CD8-positive, alpha-beta memory T cell (primary cell): ENCODE measurements around the gene PIK3C2B. TPM values are rescaled to one million over a fixed set of nuclear protein-coding genes. Genes with fewer than 3 reads are reported as not detected.

Experiments used
- CTCF ChIA-PET: fragments of 350-600 bp; sonication (Branson Sonifier 250); formaldehyde crosslinking; loops from one replicate; lab custom pipeline; 2021; ENCODE audit warnings: antibody characterized with exemption; lab: Charles Lee
- POLR2A ChIA-PET: fragments of 350-600 bp; sonication (Branson Sonifier 250); formaldehyde crosslinking; loops from one replicate; lab custom pipeline; 2021; ENCODE audit warnings: antibody characterized with exemption; lab: Charles Lee
- DNase-seq, 5 donors: peaks; one replicate each; pipeline versions ENCODE4 v3.0.0 to v3.0.0-alpha.2; 2020 to 2022; ENCODE audit warnings: mixed read lengths in 1 of 5
- H3K27ac ChIP-seq: one replicate; pipeline ENCODE4 v1.7.0; 2013; ENCODE audit warnings: low read depth, mild to moderate bottlenecking, low read length, moderate library complexity
- H3K27me3 ChIP-seq: 2 replicates; pipeline ENCODE4 v1.7.0; 2013; ENCODE audit warnings: low read length, mild to moderate bottlenecking; ENCODE audit not compliant: insufficient read depth, poor library complexity, severe bottlenecking
- H3K36me3 ChIP-seq: 2 replicates; pipeline ENCODE4 v1.7.0; 2013; ENCODE audit warnings: mild to moderate bottlenecking, low read length, moderate library complexity; ENCODE audit not compliant: insufficient read depth
- H3K4me1 ChIP-seq: 2 replicates; pipeline ENCODE4 v1.7.0; 2013; ENCODE audit warnings: mild to moderate bottlenecking, low read length, moderate library complexity; ENCODE audit not compliant: insufficient read depth
- H3K4me3 ChIP-seq: 2 replicates; pipeline ENCODE4 v1.7.0; 2013; ENCODE audit warnings: mild to moderate bottlenecking, low read length
- H3K9me3 ChIP-seq: 2 replicates; pipeline ENCODE4 v1.7.0; 2013; ENCODE audit warnings: mild to moderate bottlenecking, low read length
- H3K27ac Mint-ChIP-seq, 8 donors: one replicate each; pipeline ENCODE4 v1.8.0; 2020 to 2021; ENCODE audit warnings: mixed read lengths in 8 of 8, mild to moderate bottlenecking in 6 of 8, inconsistent platforms in 3 of 8, moderate library complexity in 3 of 8
- H3K27me3 Mint-ChIP-seq, 2 donors: one replicate each; pipeline ENCODE4 v1.8.0; 2020 to 2021; ENCODE audit warnings: mixed read lengths in 2 of 2, mild to moderate bottlenecking in 1 of 2, moderate library complexity in 1 of 2
- H3K36me3 Mint-ChIP-seq, 3 donors: one replicate each; pipeline ENCODE4 v1.8.0; 2020 to 2021; ENCODE audit warnings: mixed read lengths in 3 of 3, inconsistent platforms in 1 of 3, mild to moderate bottlenecking in 1 of 3
- H3K4me1 Mint-ChIP-seq, 3 donors: one replicate each; pipeline ENCODE4 v1.8.0; 2020 to 2021; ENCODE audit warnings: mixed read lengths in 3 of 3, inconsistent platforms in 1 of 3, mild to moderate bottlenecking in 1 of 3
- H3K4me3 Mint-ChIP-seq, 7 donors: one replicate each; pipeline ENCODE4 v1.8.0; 2020 to 2021; ENCODE audit warnings: mixed read lengths in 7 of 7, mild to moderate bottlenecking in 6 of 7, moderate library complexity in 4 of 7, inconsistent platforms in 2 of 7
- H3K9me3 Mint-ChIP-seq, 5 donors: one replicate each; pipeline ENCODE4 v1.8.0; 2020 to 2022; ENCODE audit warnings: mixed read lengths in 5 of 5, mild to moderate bottlenecking in 3 of 5, moderate library complexity in 2 of 5, inconsistent platforms in 1 of 5
- polyA plus RNA-seq: library from polyadenylated mRNA; unstranded; fragments of 300-500 nt; fragmentation: Illumina TruSeq; gene quantifications from one replicate; pipeline ENCODE4 v1.2.3, GENCODE V29; 2021
- total RNA-seq, 2 experiments: library from RNA; stranded (reverse); gene quantifications; one replicate each; pipeline ENCODE4 v1.2.3, GENCODE V29; 2021

The PIK3C2B gene, protein sequence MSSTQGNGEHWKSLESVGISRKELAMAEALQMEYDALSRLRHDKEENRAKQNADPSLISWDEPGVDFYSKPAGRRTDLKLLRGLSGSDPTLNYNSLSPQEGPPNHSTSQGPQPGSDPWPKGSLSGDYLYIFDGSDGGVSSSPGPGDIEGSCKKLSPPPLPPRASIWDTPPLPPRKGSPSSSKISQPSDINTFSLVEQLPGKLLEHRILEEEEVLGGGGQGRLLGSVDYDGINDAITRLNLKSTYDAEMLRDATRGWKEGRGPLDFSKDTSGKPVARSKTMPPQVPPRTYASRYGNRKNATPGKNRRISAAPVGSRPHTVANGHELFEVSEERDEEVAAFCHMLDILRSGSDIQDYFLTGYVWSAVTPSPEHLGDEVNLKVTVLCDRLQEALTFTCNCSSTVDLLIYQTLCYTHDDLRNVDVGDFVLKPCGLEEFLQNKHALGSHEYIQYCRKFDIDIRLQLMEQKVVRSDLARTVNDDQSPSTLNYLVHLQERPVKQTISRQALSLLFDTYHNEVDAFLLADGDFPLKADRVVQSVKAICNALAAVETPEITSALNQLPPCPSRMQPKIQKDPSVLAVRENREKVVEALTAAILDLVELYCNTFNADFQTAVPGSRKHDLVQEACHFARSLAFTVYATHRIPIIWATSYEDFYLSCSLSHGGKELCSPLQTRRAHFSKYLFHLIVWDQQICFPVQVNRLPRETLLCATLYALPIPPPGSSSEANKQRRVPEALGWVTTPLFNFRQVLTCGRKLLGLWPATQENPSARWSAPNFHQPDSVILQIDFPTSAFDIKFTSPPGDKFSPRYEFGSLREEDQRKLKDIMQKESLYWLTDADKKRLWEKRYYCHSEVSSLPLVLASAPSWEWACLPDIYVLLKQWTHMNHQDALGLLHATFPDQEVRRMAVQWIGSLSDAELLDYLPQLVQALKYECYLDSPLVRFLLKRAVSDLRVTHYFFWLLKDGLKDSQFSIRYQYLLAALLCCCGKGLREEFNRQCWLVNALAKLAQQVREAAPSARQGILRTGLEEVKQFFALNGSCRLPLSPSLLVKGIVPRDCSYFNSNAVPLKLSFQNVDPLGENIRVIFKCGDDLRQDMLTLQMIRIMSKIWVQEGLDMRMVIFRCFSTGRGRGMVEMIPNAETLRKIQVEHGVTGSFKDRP (N-terminal part only)
- 10 to 100 TPM; 19.4 to 19.6 TPM for total RNA-seq
- 2.9 TPM for polyA plus RNA-seq

DNA sequence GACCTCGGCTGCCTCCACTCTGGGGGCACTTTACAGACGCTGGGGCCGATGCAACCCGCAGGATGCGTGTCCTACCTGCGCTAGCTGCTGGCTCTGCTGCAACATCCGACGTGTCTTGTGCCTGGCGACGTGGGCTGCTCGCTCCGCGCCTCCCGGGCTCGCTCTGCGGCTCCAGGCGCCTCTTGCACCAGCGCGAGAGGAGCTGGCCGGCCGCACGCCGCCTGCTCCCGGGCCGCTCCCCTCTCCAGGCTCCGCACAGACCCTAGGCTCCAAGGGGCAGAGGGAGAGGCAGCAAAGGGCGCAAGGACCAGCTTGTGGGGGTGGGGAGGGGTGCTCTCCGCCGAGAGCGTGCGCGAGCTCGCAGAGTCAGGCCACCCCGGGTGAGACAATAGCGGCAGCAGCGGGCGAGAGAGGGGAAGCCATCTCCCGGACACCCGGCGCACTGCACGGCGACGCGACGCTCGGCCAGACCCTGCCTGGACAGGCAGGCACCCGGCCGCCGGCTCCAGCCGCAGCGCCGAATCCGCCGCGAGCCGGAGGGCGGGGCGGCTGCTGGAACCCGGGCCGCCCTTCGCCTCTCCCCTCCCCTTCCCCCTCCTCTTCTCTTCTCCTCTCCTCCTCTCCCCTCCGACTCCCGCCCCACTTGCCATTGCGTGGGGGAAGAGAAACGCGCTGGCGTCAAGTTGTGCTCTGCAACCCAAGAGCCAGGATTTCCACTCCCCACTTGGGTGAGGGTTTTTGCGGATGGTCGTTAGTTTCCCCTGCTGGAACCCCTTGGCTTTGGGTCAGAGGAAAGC, at the start of gene PIK3C2B:
Gene PIK3C2B (minus strand): TSS at position 525 of the 797 bp plus-strand sequence. CDS start 25,003 bp downstream, outside the sequence.
- H3K4me1 ChIP-seq: peaks cover 30% of the 10 kb centered on the region
- Mint-ChIP-seq H3K27me3 (peaks cover 0 to 2% of the 10 kb centered on the region in 2 donors), H3K27ac (peak within 1 kb of the TSS; percentile 85 to 99 (median 96)), H3K9me3 (no peaks in the 10 kb centered on the region), H3K4me3 (peak within 1 kb of the TSS; percentile 85 to 97 (median 94)), H3K4me1 (peaks cover 40 to 57% (median 51%) of the 10 kb centered on the region in 3 donors), H3K36me3 (peaks cover 0 to 16% (median 2%) of the 10 kb centered on the region in 3 donors)
- DNase-seq: peak; percentile 54 to 78 (median 69)
- POLR2A ChIA-PET: interaction anchor here (0.7 to 2.4 kb wide), 14 partner anchors 9 to 63 kb away, joined by 3 to 39 read pairs (median 5); partner anchors contain the start of gene MDM4
- H3K27me3 ChIP-seq: no peaks in the 10 kb centered on the region
- peak within 1 kb of the TSS; percentile 58 for H3K4me3 ChIP-seq
- CTCF ChIA-PET: interaction anchor here (0.8 to 18.2 kb wide), 18 partner anchors 9 to 312 kb away, joined by 3 to 496 read pairs (median 7); partner anchors contain the start of gene MDM4
- H3K9me3 ChIP-seq: no peaks in the 10 kb centered on the region
- H3K36me3 ChIP-seq: no peaks in the 10 kb centered on the region
- peak within 1 kb of the TSS; percentile 77 for H3K27ac ChIP-seq

DNA sequence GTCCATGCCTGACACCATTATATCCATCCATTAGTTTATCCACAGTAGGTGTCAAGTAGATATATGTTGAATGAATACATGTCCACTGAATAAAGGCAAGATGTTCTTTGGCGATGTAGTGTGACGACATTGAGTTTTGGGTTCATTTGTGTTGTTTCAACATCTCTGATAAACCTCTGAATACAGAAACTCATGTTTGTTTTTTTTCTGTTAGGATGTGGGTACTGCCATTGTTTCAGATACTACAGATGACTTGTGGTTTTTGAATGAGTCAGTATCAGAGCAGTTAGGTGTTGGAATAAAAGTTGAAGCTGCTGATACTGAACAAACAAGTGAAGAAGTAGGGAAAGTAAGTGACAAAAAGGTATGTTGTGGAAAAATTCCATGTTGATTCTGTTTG, 49.7 kb upstream of the PIK3C2B start:
- H3K4me3 Mint-ChIP-seq: peak overlapping the region; percentile 4 to 66 (median 44)

DNA sequence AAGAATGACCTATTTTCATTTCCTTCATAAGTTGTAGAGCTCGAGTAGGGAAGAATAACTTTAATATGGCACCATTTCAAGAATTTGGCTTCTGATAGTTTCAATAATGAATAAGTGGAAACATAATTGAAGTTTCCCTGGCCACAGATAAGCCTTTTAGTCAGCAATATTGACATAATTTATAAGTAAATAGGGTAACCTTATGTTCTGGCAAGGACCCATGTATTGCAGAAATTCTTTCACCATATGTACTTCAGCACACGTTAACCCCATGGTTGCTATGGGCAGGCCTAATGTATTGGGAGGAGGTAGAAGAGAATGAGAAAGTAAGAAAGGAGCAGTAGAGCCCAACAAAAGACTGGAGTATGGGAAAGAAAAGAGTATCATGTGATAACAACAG, 47.0 kb upstream of the PIK3C2B start:
- peaks cover 37% of the 10 kb centered on the region for H3K4me1 ChIP-seq
- no peaks in the 10 kb centered on the region for H3K27me3 ChIP-seq
- CTCF ChIA-PET: no interaction called here
- peaks cover 53 to 63% (median 61%) of the 10 kb centered on the region in 3 donors for H3K4me1 Mint-ChIP-seq
- peaks cover 43% of the 10 kb centered on the region for H3K36me3 ChIP-seq
- H3K4me3 Mint-ChIP-seq: no peak overlapping the region
- no peak for DNase-seq
- H3K4me3 ChIP-seq: no peak overlapping the region
- H3K27ac ChIP-seq: no peak overlapping the region
- H3K36me3 Mint-ChIP-seq: peaks cover 25 to 85% (median 35%) of the 10 kb centered on the region in 3 donors
- H3K27ac Mint-ChIP-seq: peak overlapping the region in 6 of 8 donors; percentile 3 to 47 (median 26)
- POLR2A ChIA-PET: interaction anchor here (1.3 kb wide), 1 partner anchor 26 kb away, joined by 3 read pairs; the partner anchor contains the start of gene MDM4
- H3K9me3 ChIP-seq: no peaks in the 10 kb centered on the region
- H3K27me3 Mint-ChIP-seq: no peaks in the 10 kb centered on the region
- no peaks in the 10 kb centered on the region for H3K9me3 Mint-ChIP-seq

More for the DNA sequence above, 49.7 kb upstream of the PIK3C2B start:
- H3K27ac Mint-ChIP-seq: peak overlapping the region; percentile 44 to 81 (median 74)
- DNase-seq: peak in 2 of 5 donors; percentile 55 to 63
- H3K36me3 Mint-ChIP-seq: peaks cover 39 to 87% (median 39%) of the 10 kb centered on the region in 3 donors
- H3K9me3 Mint-ChIP-seq: no peaks in the 10 kb centered on the region
- peaks cover 54 to 67% (median 65%) of the 10 kb centered on the region in 3 donors for H3K4me1 Mint-ChIP-seq
- Histone ChIP-seq H3K4me1 (peaks cover 39% of the 10 kb centered on the region), H3K27ac (no peak overlapping the region), H3K4me3 (no peak overlapping the region), H3K27me3 (no peaks in the 10 kb centered on the region), H3K36me3 (peaks cover 43% of the 10 kb centered on the region), H3K9me3 (no peaks in the 10 kb centered on the region)
- ChIA-PET CTCF (interaction anchor here (0.8 to 2.5 kb wide), 6 partner anchors 16 to 98 kb away, joined by 3 to 14 read pairs (median 8); partner anchors contain the start of gene MDM4), POLR2A (interaction anchor here (0.7 to 2.9 kb wide), 7 partner anchors 11 to 38 kb away, joined by 3 to 15 read pairs (median 5); partner anchors contain the start of gene MDM4)
- H3K27me3 Mint-ChIP-seq: no peaks in the 10 kb centered on the region

DNA sequence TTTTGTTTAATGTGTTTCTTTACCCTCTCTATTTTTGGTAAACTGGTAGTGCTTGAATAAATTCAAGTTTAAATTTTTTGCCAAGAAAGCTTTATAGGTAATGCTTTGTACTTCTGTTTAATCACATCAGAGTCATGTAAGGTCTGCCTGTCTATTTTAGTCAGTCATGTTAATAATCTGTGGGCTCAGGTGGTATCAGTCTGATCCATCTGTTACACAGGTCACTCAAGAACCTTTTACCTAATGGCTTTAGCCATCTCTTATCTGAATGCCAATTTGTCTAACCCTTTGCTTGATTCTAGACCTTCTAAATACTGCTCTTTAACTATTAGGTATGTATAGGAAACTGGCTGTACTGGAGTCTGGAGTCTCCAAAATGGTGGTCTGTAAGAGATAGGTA, 38.2 kb upstream of the PIK3C2B start:
- Mint-ChIP-seq H3K36me3 (peaks cover 3 to 87% (median 11%) of the 10 kb centered on the region in 3 donors), H3K4me1 (peaks cover 18 to 36% (median 29%) of the 10 kb centered on the region in 3 donors), H3K4me3 (no peak overlapping the region), H3K27me3 (no peaks in the 10 kb centered on the region), H3K27ac (peak overlapping the region in 6 of 8 donors; percentile 23 to 77 (median 56)), H3K9me3 (no peaks in the 10 kb centered on the region)
- no peaks in the 10 kb centered on the region for H3K9me3 ChIP-seq
- no peak overlapping the region for H3K4me3 ChIP-seq
- ChIA-PET CTCF (no interaction called here), POLR2A (interaction anchor here (1.3 to 1.5 kb wide), 2 partner anchors 12 to 26 kb away, joined by 3 to 5 read pairs; no protein-coding TSS in a partner anchor)
- H3K36me3 ChIP-seq: peaks cover 64% of the 10 kb centered on the region
- DNase-seq: no peak
- no peak overlapping the region for H3K27ac ChIP-seq
- no peaks in the 10 kb centered on the region for H3K27me3 ChIP-seq
- H3K4me1 ChIP-seq: no peaks in the 10 kb centered on the region

DNA sequence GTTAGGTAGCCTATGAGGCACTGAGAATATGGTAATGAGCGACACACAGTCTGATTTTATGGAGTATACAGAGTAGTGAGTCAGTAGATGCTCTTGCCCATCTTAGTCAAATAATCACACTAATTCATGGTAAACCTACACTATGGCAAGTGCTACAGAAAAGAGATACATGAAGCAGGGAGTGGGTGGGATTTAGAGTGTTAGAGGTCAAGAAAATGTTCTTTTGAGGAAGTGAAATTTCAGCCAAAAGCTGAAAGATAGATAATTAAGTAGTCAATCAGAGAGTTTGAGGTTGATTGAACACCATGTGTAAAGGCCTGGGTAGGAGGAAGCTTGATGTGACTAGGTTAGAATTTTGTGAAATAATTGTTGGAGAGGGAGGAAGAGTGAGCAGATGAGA, 36.3 kb upstream of the PIK3C2B start:
- Mint-ChIP-seq H3K4me1 (peaks cover 19 to 31% (median 20%) of the 10 kb centered on the region in 3 donors), H3K4me3 (no peak overlapping the region), H3K36me3 (peaks cover 3 to 84% (median 8%) of the 10 kb centered on the region in 3 donors), H3K27ac (peak overlapping the region in 3 of 8 donors; percentile 33 to 82 (median 68)), H3K27me3 (no peaks in the 10 kb centered on the region), H3K9me3 (no peaks in the 10 kb centered on the region)
- no peak overlapping the region for H3K4me3 ChIP-seq
- peaks cover under 1% of the 10 kb centered on the region for H3K4me1 ChIP-seq
- DNase-seq: no peak
- no peaks in the 10 kb centered on the region for H3K9me3 ChIP-seq
- ChIA-PET POLR2A (interaction anchor here (0.7 kb wide), 1 partner anchor 14 kb away, joined by 3 read pairs; no protein-coding TSS in a partner anchor), CTCF (interaction anchor here (0.7 to 1.6 kb wide), 2 partner anchors 28 to 36 kb away, joined by 3 to 4 read pairs; no protein-coding TSS in a partner anchor)
- peaks cover 63% of the 10 kb centered on the region for H3K36me3 ChIP-seq
- H3K27ac ChIP-seq: no peak overlapping the region
- H3K27me3 ChIP-seq: no peaks in the 10 kb centered on the region

DNA sequence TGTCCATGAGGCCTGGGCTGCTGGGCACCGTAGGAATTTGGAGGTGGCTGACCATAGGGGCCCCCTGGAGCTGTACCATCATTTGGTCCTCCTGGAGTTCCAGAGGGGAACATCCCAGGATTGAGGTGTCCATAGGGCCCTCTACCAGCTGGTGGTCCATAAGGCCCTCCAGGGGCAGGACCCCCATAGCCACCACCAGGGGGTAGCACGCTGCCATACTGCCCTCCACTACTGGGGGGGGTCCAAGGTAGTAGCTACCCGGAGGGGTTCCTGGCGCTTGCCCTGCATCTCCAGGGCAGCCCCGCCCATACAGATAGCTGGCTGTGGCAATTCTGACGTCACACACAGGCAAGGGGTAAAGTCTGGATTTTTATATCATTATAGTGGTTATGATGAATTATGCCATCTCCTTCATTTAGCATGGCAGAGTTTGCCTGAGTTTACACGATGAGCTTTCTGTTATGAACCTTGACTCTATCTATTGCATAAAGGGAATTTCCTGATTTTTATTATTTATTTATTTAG, 34.8 kb upstream of the PIK3C2B start:
- ChIA-PET POLR2A (interaction anchor here (0.7 to 1.3 kb wide), 2 partner anchors 10 to 13 kb away, joined by 3 read pairs; partner anchors contain the start of gene MDM4), CTCF (interaction anchor here (1.0 to 1.8 kb wide), 4 partner anchors 12 to 278 kb away, joined by 3 to 5 read pairs (median 4); no protein-coding TSS in a partner anchor)
- Mint-ChIP-seq H3K27me3 (no peaks in the 10 kb centered on the region), H3K4me1 (peaks cover 24 to 34% (median 28%) of the 10 kb centered on the region in 3 donors), H3K27ac (peak overlapping the region in 1 of 8 donors; percentile 73), H3K9me3 (no peaks in the 10 kb centered on the region), H3K36me3 (peaks cover 7 to 90% (median 11%) of the 10 kb centered on the region in 3 donors), H3K4me3 (no peak overlapping the region)
- peaks cover 13% of the 10 kb centered on the region for H3K4me1 ChIP-seq
- no peak for DNase-seq
- no peak overlapping the region for H3K27ac ChIP-seq
- H3K9me3 ChIP-seq: no peaks in the 10 kb centered on the region
- H3K36me3 ChIP-seq: peaks cover 69% of the 10 kb centered on the region
- H3K4me3 ChIP-seq: no peak overlapping the region
- H3K27me3 ChIP-seq: no peaks in the 10 kb centered on the region
